NB4 (cell line): ENCODE results near the gene P2RX6.

Experiments used
- DNase-seq: peaks from one replicate; pipeline ENCODE4 v3.0.0; 2010; ENCODE audit warnings: low read depth
- H3K4me3 ChIP-seq: one replicate; pipeline ENCODE4 v1.5.1; 2011; ENCODE audit warnings: mild to moderate bottlenecking, low read depth, low read length, moderate library complexity
- MYC ChIP-seq: IDR thresholded peaks from 2 replicates; pipeline ENCODE4 v1.6.1; 2011; ENCODE audit warnings: low read depth, low read length
- POLR2A ChIP-seq: IDR thresholded peaks from 2 replicates; pipeline ENCODE4 v1.6.1; 2011; ENCODE audit warnings: mild to moderate bottlenecking; ENCODE audit not compliant: insufficient read length; ENCODE audit errors: extremely low read depth
- TF ChIP-seq, protein P1 (sequence below): IDR thresholded peaks from 2 replicates; pipeline ENCODE4 v1.6.1; 2011; ENCODE audit warnings: low read depth, low read length
- TF ChIP-seq, protein P2 (sequence below): IDR thresholded peaks from one replicate; pipeline ENCODE4 v1.5.1; 2012; ENCODE audit warnings: low read depth, low read length

The P2RX6 gene

DNA sequence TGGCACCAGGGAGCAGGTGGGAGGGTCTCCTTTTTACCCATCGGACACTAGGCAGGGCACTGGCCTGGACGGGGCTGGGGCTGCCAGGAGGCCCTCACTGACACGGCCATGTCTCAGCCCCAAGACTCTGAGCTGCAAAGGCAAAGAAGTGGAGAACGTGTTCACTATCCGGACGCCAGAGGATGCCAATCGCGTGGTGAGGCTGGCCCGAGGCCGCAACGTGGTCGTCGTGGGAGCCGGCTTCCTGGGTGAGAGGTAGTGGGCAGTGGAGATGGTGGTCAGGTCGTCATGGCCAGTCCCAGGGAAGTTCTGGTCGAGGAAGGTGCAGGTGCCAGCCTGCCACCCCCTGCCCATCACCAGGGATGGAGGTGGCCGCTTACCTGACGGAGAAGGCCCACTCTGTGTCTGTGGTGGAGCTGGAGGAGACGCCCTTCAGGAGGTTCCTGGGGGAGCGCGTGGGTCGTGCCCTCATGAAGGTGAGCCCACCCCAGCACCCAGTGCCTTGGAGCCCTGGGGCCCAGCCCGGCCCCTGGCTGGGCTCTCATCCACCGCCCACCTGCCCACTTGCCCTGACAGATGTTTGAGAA lies 38.6 kb upstream of the P2RX6 start:
- no peak overlapping the region for H3K4me3 ChIP-seq
- DNase-seq = no peak
- TF ChIP-seq POLR2A = no peak
- no peak for TF ChIP-seq MYC
- TF ChIP-seq, protein P1, sequence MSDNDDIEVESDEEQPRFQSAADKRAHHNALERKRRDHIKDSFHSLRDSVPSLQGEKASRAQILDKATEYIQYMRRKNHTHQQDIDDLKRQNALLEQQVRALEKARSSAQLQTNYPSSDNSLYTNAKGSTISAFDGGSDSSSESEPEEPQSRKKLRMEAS = no peak
- TF ChIP-seq, protein P2, sequence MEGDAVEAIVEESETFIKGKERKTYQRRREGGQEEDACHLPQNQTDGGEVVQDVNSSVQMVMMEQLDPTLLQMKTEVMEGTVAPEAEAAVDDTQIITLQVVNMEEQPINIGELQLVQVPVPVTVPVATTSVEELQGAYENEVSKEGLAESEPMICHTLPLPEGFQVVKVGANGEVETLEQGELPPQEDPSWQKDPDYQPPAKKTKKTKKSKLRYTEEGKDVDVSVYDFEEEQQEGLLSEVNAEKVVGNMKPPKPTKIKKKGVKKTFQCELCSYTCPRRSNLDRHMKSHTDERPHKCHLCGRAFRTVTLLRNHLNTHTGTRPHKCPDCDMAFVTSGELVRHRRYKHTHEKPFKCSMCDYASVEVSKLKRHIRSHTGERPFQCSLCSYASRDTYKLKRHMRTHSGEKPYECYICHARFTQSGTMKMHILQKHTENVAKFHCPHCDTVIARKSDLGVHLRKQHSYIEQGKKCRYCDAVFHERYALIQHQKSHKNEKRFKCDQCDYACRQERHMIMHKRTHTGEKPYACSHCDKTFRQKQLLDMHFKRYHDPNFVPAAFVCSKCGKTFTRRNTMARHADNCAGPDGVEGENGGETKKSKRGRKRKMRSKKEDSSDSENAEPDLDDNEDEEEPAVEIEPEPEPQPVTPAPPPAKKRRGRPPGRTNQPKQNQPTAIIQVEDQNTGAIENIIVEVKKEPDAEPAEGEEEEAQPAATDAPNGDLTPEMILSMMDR = no peak

DNA sequence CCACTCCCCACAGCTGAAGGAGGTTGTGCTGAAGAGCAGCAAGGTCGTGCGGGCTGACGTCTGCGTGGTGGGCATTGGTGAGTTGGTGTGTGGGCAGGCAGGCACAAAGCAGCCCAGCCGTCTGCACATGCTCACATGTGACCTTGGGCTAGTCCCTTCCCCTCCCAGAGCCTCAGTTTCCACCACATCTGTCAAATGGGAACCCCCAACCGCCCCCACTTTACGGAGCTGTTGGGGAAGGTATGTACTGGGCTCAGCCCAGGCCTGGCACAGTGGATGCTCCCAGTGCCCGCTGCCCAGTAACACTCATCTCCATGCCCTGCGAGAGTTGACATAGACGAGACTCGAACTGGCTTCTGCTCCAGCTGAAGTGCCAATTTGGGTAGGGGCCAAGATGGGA lies 37.9 kb upstream of the P2RX6 start:
- TF ChIP-seq, protein P1 = no peak
- TF ChIP-seq, protein P2 = no peak
- TF ChIP-seq POLR2A (no peak), MYC (no peak)
- H3K4me3 ChIP-seq = no peak overlapping the region
- DNase-seq = no peak

DNA sequence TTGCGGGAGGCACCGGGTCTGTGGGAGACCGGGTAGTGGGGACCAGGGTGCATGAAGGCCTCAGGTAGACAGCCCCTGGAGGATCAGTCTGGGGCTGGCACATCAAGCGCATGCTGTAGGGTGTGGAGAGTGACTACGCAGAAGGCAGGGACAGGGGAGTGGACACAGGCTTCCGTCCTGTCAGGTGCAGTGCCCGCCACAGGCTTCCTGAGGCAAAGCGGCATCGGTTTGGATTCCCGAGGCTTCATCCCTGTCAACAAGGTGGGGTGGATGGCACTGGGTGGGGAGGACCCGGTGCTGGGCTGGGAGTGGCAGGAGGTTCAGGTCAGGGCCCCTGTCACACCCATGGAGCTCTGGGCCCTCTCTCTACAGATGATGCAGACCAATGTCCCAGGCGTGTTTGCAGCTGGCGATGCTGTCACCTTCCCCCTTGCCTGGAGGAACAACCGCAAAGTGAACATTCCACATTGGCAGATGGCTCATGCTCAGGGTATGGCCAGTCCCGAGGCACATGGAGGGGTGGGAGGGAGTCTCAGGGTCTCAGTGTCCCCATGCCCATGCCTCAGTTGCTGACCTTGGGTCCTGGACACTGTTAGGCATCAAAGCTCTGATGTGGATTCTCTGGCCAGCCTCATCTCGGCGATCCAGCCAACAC lies 37.3 kb upstream of the P2RX6 start:
- no peak for DNase-seq
- TF ChIP-seq POLR2A (no peak), MYC (no peak)
- TF ChIP-seq, protein P1 = no peak
- H3K4me3 ChIP-seq = no peak overlapping the region

DNA sequence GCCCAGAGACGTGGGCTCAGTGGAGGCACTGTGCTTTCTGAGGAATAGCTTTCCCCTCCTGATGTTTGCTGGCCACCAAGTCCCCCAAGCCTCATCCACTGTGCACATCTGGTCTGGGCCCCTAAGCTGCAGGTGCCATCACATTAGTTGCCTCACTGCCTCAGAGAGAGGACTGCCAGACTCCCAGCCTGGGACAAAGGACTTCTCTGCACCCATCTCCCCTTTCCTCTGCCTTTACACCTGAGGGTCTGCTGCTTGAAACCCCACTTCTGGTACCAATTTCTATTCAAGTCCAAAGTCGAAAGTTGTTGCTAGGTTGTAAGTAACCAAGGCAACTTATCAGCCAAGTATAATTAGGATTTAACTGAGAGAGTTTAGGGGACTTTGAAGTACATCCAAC lies 36.5 kb upstream of the P2RX6 start:
- TF ChIP-seq POLR2A (no peak), MYC (no peak)
- TF ChIP-seq, protein P1 = no peak
- TF ChIP-seq, protein P2 = no peak
- no peak for DNase-seq
- H3K4me3 ChIP-seq = no peak overlapping the region

DNA sequence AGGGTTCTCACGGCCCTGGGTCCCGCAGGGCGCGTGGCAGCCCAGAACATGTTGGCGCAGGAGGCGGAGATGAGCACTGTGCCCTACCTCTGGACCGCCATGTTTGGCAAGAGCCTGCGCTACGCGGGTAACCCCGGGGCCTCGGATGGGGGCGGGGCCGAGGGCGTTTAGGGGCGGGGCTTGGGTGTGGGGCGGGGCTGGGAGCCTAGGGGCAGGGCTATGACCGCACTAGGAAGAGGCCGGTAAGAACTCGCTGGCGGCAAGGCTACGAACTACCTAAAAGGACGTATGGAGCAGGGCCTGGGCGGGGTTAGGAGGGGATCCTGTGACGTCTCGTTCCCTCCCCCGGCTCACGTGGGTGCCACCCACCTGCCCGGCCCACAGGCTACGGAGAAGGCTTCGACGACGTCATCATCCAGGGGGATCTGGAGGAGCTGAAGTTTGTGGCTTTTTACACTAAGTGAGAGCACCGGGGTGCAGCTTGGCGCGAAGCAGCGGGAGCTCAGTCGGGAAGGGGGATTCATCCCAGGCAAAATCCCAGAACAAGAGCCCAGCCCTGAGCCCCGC lies 35.6 kb upstream of the P2RX6 start:
- TF ChIP-seq, protein P1 = no peak
- no peak for TF ChIP-seq MYC
- TF ChIP-seq, protein P2 = no peak
- TF ChIP-seq POLR2A = no peak
- H3K4me3 ChIP-seq = no peak overlapping the region
- DNase-seq = no peak

DNA sequence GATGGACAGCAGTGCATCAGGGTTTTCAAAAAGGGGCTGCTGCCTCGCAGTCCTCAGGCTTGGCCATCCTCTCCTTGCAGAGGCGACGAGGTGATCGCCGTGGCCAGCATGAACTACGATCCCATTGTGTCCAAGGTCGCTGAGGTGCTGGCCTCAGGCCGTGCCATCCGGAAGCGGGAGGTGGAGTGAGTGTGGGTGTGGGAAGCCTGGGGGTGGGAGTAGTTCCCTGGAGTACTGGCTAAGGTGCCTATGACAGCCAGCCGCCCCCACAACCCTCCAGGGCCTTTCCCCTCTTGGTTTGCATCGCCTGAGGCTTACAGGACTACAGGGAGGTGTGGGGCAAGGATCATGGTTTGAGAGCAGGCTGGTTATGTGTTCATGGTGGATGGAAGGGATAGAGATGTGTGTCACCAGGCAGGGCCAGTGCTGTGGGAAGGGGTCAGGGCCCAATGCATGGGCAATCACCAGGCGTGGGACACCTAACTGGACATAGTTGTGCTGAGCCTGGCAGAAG lies 35.0 kb upstream of the P2RX6 start:
- no peak overlapping the region for H3K4me3 ChIP-seq
- TF ChIP-seq, protein P2 = no peak
- TF ChIP-seq, protein P1 = no peak
- TF ChIP-seq MYC = no peak
- no peak for TF ChIP-seq POLR2A
- DNase-seq = no peak
